Ishikawa (cell line): ENCODE results near the gene CRTAP.

Experiments
- CEBPB ChIP-seq: IDR thresholded peaks from 2 replicates; pipeline ENCODE4 v1.6.1; 2012
- CREB1 ChIP-seq: IDR thresholded peaks from 2 replicates; pipeline ENCODE4 v1.6.1; 2012; ENCODE audit warnings: low read depth
- EGR1 ChIP-seq: IDR thresholded peaks from 2 replicates; pipeline ENCODE4 v1.6.1; 2012
- EP300 ChIP-seq: IDR thresholded peaks from 2 replicates; pipeline ENCODE4 v1.6.1; 2012; ENCODE audit warnings: borderline replicate concordance
- FOXM1 ChIP-seq: IDR thresholded peaks from 2 replicates; pipeline ENCODE4 v1.6.1; 2012; ENCODE audit warnings: low read depth, borderline replicate concordance
- MAX ChIP-seq: IDR thresholded peaks from 2 replicates; pipeline ENCODE4 v1.6.1; 2012
- NFIC ChIP-seq: IDR thresholded peaks from 2 replicates; pipeline ENCODE4 v1.6.1; 2012
- RAD21 ChIP-seq: IDR thresholded peaks from 2 replicates; pipeline ENCODE4 v1.6.1; 2012; ENCODE audit warnings: low read depth
- REST ChIP-seq: IDR thresholded peaks from 2 replicates; pipeline ENCODE4 v1.6.1; 2012; ENCODE audit warnings: low read depth, mild to moderate bottlenecking
- TCF12 ChIP-seq: IDR thresholded peaks from 2 replicates; pipeline ENCODE4 v1.6.1; 2012; ENCODE audit warnings: low read depth
- TEAD4 ChIP-seq: IDR thresholded peaks from 2 replicates; pipeline ENCODE4 v1.6.1; 2012
- YY1 ChIP-seq: IDR thresholded peaks from 2 replicates; pipeline ENCODE4 v1.6.1; 2012; ENCODE audit warnings: low read depth
- ZBTB7A ChIP-seq: IDR thresholded peaks from 2 replicates; pipeline ENCODE4 v1.6.1; 2012; ENCODE audit warnings: low read depth

GRCh38 chr3:33099701-33100100 is 14.1 kb upstream of the CRTAP start:
- TF ChIP-seq FOXM1 (no peak), MAX (no peak), EP300 (no peak), CREB1 (no peak), RAD21 (no peak), REST (no peak), EGR1 (no peak), TCF12 (no peak), YY1 (no peak), TEAD4 (no peak), ZBTB7A (no peak), CEBPB (no peak), NFIC (no peak)
